A673 (cell line): Measurements from ENCODE around the gene CXCR6. TPM values are rescaled to one million over a fixed set of nuclear protein-coding genes. Genes with fewer than 3 reads are reported as not detected.
A peak's percentile ranks its signal among the peaks of the same experiment; 100 is the strongest.

Experiments used
- BruUV-seq: library from RNA; stranded (reverse); fragments of 400-500 nt; replicated peaks from 2 replicates; lab custom pipeline; 2021; lab: Mats Ljungman, UMichigan
- CTCF ChIA-PET: fragments of 300-600 bp; sonication (Branson Sonifier 250); formaldehyde crosslinking; loops from one replicate; lab custom pipeline; 2022; ENCODE audit warnings: antibody characterized with exemption; lab: Charles Lee
- POLR2A ChIA-PET: fragments of 300-600 bp; sonication (Branson Sonifier 250); formaldehyde crosslinking; loops from one replicate; lab custom pipeline; 2022; ENCODE audit warnings: antibody characterized with exemption; ENCODE audit not compliant: low non-redundant PET; lab: Charles Lee
- DNase-seq: peaks from one replicate; pipeline ENCODE4 v3.0.0-alpha.2; 2015; ENCODE audit warnings: low spot score
- H3K27ac ChIP-seq: fragments of 200-600 bp; sonication (generic); 2 replicates; pipeline ENCODE4 v1.5.1; 2016; ENCODE audit warnings: mixed run types, low read depth, mild to moderate bottlenecking, mixed read lengths, antibody characterized with exemption, low read length; ENCODE audit not compliant: poor library complexity, severe bottlenecking
- H3K27me3 ChIP-seq: fragments of 200-600 bp; sonication (generic); replicated peaks from 2 replicates; pipeline ENCODE4 v1.6.1; 2017; ENCODE audit warnings: mixed run types, low read depth, mild to moderate bottlenecking, mixed read lengths, antibody characterized with exemption, low read length; ENCODE audit not compliant: insufficient read depth, poor library complexity
- H3K36me3 ChIP-seq: fragments of 200-600 bp; sonication (generic); 2 replicates; pipeline ENCODE4 v1.6.1; 2016; ENCODE audit warnings: mixed run types, mild to moderate bottlenecking, mixed read lengths, antibody characterized with exemption, low read length; ENCODE audit not compliant: insufficient read depth, poor library complexity, severe bottlenecking
- H3K4me1 ChIP-seq: fragments of 200-600 bp; sonication (generic); 2 replicates; pipeline ENCODE4 v1.6.1; 2017; ENCODE audit warnings: mixed run types, mild to moderate bottlenecking, mixed read lengths, antibody characterized with exemption, low read length; ENCODE audit not compliant: insufficient read depth, poor library complexity, severe bottlenecking
- H3K4me3 ChIP-seq: fragments of 200-600 bp; sonication (generic); 2 replicates; pipeline ENCODE4 v1.5.1; 2016; ENCODE audit warnings: low read depth, mixed run types, mild to moderate bottlenecking, mixed read lengths, low read length; ENCODE audit not compliant: poor library complexity, severe bottlenecking
- H3K9me3 ChIP-seq: fragments of 200-600 bp; sonication (generic); 2 replicates; pipeline ENCODE4 v1.6.1; 2016; ENCODE audit warnings: mixed run types, low read depth, mild to moderate bottlenecking, mixed read lengths, antibody characterized with exemption, low read length; ENCODE audit not compliant: poor library complexity, severe bottlenecking
- EZH2 ChIP-seq: fragments of 200-600 bp; sonication (generic); IDR thresholded peaks from 2 replicates; pipeline ENCODE4 v1.6.1; 2017; ENCODE audit warnings: borderline replicate concordance, low read depth, mild to moderate bottlenecking, mixed read lengths, antibody characterized with exemption, low read length; ENCODE audit not compliant: poor library complexity, severe bottlenecking
- intact Hi-C: fragments of 100-400 bp; cut with micrococcal nuclease; formaldehyde crosslinking; loops from one replicate; pipeline ENCODE4 v1.10.0; 2022; ENCODE audit not compliant: unreplicated experiment
- total RNA-seq: library from RNA; stranded (reverse); gene quantifications from 2 replicates; pipeline ENCODE4 v1.2.3, GENCODE V29; 2021
- TF ChIP-seq, protein P1 (sequence below): fragments of 300-800, 200-600 bp; sonication (generic); conservative IDR thresholded peaks from 2 replicates; pipeline ENCODE4 v1.5.1; 2017; ENCODE audit warnings: low read depth, mild to moderate bottlenecking, antibody characterized with exemption, low read length, moderate library complexity, mixed read lengths

Gene CXCR6
- total RNA-seq, 1 experiment from 2014 or later, result not detected

DNA sequence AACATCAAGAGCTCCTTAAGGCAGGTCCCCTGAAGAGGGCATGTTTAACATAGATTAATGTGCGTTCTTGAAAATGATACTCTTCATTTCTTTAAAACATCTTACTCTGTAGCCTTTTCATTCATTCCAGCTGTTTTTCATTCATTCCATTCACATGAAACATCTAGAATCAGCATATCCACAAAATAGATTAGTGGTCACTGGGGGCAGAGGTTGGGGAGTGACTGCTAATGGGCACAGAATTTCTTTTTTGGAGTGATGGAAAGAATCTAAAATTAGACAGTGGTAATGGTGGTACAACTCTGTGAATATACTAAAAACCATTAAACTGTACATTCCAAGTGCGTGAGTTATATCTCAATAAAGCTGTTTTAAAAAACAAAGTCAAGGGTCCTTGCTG lies 15.4 kb upstream of the CXCR6 start:
- Histone ChIP-seq H3K9me3 (no peaks in the 10 kb centered on the region), H3K27me3 (no peaks in the 10 kb centered on the region), H3K4me1 (no peaks in the 10 kb centered on the region), H3K4me3 (no peak overlapping the region), H3K27ac (no peak overlapping the region), H3K36me3 (no peaks in the 10 kb centered on the region)
- intact Hi-C loops, result no loop called here
- no peak for TF ChIP-seq EZH2
- TF ChIP-seq, protein P1, sequence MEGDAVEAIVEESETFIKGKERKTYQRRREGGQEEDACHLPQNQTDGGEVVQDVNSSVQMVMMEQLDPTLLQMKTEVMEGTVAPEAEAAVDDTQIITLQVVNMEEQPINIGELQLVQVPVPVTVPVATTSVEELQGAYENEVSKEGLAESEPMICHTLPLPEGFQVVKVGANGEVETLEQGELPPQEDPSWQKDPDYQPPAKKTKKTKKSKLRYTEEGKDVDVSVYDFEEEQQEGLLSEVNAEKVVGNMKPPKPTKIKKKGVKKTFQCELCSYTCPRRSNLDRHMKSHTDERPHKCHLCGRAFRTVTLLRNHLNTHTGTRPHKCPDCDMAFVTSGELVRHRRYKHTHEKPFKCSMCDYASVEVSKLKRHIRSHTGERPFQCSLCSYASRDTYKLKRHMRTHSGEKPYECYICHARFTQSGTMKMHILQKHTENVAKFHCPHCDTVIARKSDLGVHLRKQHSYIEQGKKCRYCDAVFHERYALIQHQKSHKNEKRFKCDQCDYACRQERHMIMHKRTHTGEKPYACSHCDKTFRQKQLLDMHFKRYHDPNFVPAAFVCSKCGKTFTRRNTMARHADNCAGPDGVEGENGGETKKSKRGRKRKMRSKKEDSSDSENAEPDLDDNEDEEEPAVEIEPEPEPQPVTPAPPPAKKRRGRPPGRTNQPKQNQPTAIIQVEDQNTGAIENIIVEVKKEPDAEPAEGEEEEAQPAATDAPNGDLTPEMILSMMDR, result no peak
- BruUV-seq, result no TSS peak
- CTCF ChIA-PET, result no interaction called here
- POLR2A ChIA-PET, result no interaction called here
- DNase-seq, result no peak

DNA sequence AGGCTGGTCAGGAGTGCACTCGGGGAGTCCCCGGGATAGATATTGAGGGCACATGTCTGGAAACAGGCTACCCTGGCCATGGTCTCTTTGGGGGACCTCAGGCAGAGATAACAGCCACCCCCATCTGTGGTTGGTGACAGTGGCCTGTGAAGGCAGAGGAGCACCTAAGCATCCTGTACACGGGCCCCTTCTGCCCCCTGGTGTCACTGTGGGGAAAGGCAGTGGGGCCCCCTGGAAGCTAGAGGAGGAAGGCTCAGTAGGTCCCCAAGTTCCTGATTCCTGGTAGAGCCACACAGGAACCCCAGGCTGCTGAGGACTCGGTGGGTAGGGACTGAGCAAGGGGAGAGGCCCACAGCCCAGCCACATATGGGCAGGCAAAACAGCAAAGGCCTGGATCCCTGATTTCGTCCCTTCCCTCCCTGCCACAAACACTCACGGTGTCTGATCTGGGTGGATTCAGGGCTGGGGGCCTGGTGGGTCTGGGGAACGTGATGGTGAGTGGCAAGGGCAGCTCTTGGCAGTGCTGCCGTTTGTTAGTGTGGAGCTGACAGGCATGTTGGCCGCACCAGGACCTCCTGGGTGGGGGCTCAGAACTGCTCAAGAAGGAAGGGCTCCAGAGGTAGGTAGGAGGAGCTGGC lies 14.1 kb upstream of the CXCR6 start:
- ChIA-PET CTCF (interaction anchor here (0.6 to 1.0 kb wide), 2 partner anchors 10 to 167 kb away, joined by 4 to 12 read pairs; no protein-coding TSS in a partner anchor), POLR2A (interaction anchor here (0.6 kb wide), 1 partner anchor 179 kb away, joined by 5 read pairs; no protein-coding TSS in a partner anchor)
- no peaks in the 10 kb centered on the region for H3K4me1 ChIP-seq
- H3K27ac ChIP-seq, result no peak overlapping the region
- intact Hi-C loops, result loop anchor here (1.0 kb wide), 1 partner anchor 168 kb away; no protein-coding TSS in a partner anchor
- TF ChIP-seq, protein P1, result peak; percentile 55
- no peak for TF ChIP-seq EZH2
- no peak overlapping the region for H3K4me3 ChIP-seq
- no peaks in the 10 kb centered on the region for H3K27me3 ChIP-seq
- DNase-seq, result peak; percentile 24
- H3K36me3 ChIP-seq, result no peaks in the 10 kb centered on the region
- H3K9me3 ChIP-seq, result no peaks in the 10 kb centered on the region
- no TSS peak for BruUV-seq

DNA sequence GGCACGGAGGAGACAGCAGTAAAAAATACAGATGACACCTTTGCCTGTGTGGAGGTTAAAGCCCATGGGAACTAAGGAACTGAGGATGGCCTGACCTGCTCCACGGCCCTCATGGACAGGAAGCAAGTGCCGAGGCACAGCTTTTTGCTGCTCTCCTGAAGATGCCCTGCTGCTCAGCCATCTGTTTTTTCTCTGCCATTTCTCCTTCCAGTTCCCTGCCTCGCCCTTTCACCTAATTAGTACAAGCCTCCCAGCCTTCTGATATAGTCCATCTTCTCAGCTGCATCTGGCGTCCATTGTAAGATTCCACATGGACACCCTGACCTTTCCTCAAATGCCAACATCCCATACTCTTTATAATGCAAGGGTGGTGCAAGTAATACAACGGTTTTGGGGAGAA lies 11.8 kb upstream of the CXCR6 start:
- intact Hi-C loops, result no loop called here
- Histone ChIP-seq H3K27me3 (no peaks in the 10 kb centered on the region), H3K4me3 (no peak overlapping the region), H3K9me3 (no peaks in the 10 kb centered on the region), H3K27ac (no peak overlapping the region), H3K4me1 (no peaks in the 10 kb centered on the region), H3K36me3 (no peaks in the 10 kb centered on the region)
- no peak for DNase-seq
- TF ChIP-seq, protein P1, result no peak
- TF ChIP-seq EZH2, result no peak
- CTCF ChIA-PET, result no interaction called here
- POLR2A ChIA-PET, result no interaction called here
- no TSS peak for BruUV-seq
